Measurements from ENCODE around the gene PRKCH. TPM values are rescaled to one million over a fixed set of nuclear protein-coding genes. Genes with fewer than 3 reads are reported as not detected.

PRKCH gene
- total RNA-seq, 1 experiment from 2014 or later: 22.3 TPM

DNA sequence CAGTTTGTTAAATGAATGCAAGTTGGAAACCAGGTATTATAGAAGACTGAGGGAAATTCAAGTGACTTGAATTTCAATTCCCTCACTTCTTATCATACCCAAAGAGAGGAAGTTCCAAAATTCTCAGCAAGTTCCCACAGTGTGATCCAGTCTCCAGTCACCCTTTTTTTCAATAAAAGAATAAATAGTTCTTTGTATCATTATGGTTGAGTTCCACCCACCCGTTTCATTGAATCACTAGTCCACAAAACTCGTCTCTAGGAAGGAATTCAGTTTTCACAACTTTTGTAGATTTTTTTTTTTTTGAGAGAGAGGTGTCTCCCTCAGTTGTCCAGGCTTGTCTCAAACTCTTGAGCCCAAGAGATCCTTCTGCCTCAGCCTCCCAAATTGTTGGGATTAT lies 38.6 kb upstream of the PRKCH start:
- no peak for DNase-seq
- peaks cover 45% of the 10 kb centered on the region for H3K4me1 Mint-ChIP-seq (ENCODE audit: low read depth, unreplicated experiment)

DNA sequence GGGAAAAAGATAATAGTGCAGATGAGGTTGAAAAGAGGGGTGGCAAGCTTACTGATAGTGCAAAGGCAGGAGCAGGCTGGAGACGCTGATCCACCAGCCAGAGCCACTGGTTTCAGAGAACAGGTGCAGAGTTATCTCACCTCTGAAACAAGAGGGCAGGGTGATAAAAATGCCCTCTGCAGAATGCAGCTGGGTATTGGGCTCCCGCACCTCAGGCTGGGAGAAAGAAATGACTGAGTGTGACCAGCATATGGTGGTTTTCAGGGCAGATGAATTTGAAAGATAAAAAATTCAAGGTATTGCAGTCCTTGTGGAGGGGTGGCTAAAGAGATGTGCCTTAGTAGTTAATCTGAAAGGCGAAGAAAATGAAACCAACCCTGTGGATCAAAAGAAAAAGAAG lies 37.4 kb upstream of the PRKCH start:
- Mint-ChIP-seq H3K4me1 (ENCODE audit: low read depth, unreplicated experiment) (peaks cover 54% of the 10 kb centered on the region), H3K9me3 (ENCODE audit: low read depth, unreplicated experiment) (no peaks in the 10 kb centered on the region), H3K27me3 (ENCODE audit: unreplicated experiment) (no peaks in the 10 kb centered on the region), H3K4me3 (ENCODE audit: low read depth, unreplicated experiment) (peak overlapping the region; percentile 65), H3K27ac (ENCODE audit: unreplicated experiment) (peak overlapping the region; percentile 39), H3K36me3 (ENCODE audit: insufficient read depth, unreplicated experiment) (peaks cover 34% of the 10 kb centered on the region)
- no TSS peak for BruUV-seq (replicated peaks)
- intact Hi-C loops (cut with micrococcal nuclease; ENCODE audit: unreplicated experiment): no loop called here
- peak; percentile 10 for DNase-seq
- TF ChIP-seq, protein P1, sequence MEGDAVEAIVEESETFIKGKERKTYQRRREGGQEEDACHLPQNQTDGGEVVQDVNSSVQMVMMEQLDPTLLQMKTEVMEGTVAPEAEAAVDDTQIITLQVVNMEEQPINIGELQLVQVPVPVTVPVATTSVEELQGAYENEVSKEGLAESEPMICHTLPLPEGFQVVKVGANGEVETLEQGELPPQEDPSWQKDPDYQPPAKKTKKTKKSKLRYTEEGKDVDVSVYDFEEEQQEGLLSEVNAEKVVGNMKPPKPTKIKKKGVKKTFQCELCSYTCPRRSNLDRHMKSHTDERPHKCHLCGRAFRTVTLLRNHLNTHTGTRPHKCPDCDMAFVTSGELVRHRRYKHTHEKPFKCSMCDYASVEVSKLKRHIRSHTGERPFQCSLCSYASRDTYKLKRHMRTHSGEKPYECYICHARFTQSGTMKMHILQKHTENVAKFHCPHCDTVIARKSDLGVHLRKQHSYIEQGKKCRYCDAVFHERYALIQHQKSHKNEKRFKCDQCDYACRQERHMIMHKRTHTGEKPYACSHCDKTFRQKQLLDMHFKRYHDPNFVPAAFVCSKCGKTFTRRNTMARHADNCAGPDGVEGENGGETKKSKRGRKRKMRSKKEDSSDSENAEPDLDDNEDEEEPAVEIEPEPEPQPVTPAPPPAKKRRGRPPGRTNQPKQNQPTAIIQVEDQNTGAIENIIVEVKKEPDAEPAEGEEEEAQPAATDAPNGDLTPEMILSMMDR (IDR thresholded peaks at IDR 0.05; ENCODE audit: unreplicated experiment): no peak
- CTCF ChIA-PET: interaction anchor here (0.6 kb wide), 1 partner anchor 255 kb away, joined by 3 read pairs; no protein-coding TSS in a partner anchor

More for the DNA sequence above, 38.6 kb upstream of the PRKCH start:
- H3K9me3 Mint-ChIP-seq (ENCODE audit: low read depth, unreplicated experiment): no peaks in the 10 kb centered on the region
- no TSS peak for BruUV-seq (replicated peaks)
- peaks cover 32% of the 10 kb centered on the region for H3K36me3 Mint-ChIP-seq (ENCODE audit: insufficient read depth, unreplicated experiment)
- peak overlapping the region; percentile 4 for H3K4me3 Mint-ChIP-seq (ENCODE audit: low read depth, unreplicated experiment)
- H3K27ac Mint-ChIP-seq (ENCODE audit: unreplicated experiment): peak overlapping the region; percentile 55
- intact Hi-C loops (cut with micrococcal nuclease; ENCODE audit: unreplicated experiment): no loop called here
- no peaks in the 10 kb centered on the region for H3K27me3 Mint-ChIP-seq (ENCODE audit: unreplicated experiment)
- TF ChIP-seq, protein P1 (IDR thresholded peaks at IDR 0.05; ENCODE audit: unreplicated experiment): no peak
- CTCF ChIA-PET: no interaction called here

DNA sequence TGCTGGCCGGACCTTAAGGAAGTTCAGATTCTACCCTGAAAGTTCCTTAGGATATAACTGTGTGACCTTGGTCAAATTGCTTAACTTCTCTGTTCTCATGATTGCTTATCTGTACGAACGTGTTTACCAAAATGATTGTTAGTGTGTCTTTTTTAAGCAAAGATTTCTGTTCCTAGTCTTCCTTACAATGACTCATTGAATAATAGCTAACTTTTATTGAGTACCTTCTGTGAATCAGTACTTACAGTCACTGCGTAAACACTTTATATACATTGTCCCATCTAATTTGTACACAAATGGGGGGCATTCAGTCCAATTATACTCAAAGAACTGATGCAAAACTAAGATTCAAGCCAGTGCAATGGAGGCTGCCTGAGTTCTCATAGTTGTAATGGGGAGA lies 36.0 kb upstream of the PRKCH start:
- BruUV-seq (replicated peaks): no TSS peak
- H3K36me3 Mint-ChIP-seq (ENCODE audit: insufficient read depth, unreplicated experiment): peaks cover 20% of the 10 kb centered on the region
- peaks cover 54% of the 10 kb centered on the region for H3K4me1 Mint-ChIP-seq (ENCODE audit: low read depth, unreplicated experiment)
- peak overlapping the region; percentile 49 for H3K27ac Mint-ChIP-seq (ENCODE audit: unreplicated experiment)
- TF ChIP-seq, protein P1 (IDR thresholded peaks at IDR 0.05; ENCODE audit: unreplicated experiment): no peak
- H3K9me3 Mint-ChIP-seq (ENCODE audit: low read depth, unreplicated experiment): no peaks in the 10 kb centered on the region
- intact Hi-C loops (cut with micrococcal nuclease; ENCODE audit: unreplicated experiment): no loop called here
- H3K4me3 Mint-ChIP-seq (ENCODE audit: low read depth, unreplicated experiment): no peak overlapping the region
- CTCF ChIA-PET: interaction anchor here (1.0 to 1.2 kb wide), 2 partner anchors 16 to 660 kb away, joined by 3 to 4 read pairs; no protein-coding TSS in a partner anchor
- DNase-seq: no peak
- H3K27me3 Mint-ChIP-seq (ENCODE audit: unreplicated experiment): no peaks in the 10 kb centered on the region

DNA sequence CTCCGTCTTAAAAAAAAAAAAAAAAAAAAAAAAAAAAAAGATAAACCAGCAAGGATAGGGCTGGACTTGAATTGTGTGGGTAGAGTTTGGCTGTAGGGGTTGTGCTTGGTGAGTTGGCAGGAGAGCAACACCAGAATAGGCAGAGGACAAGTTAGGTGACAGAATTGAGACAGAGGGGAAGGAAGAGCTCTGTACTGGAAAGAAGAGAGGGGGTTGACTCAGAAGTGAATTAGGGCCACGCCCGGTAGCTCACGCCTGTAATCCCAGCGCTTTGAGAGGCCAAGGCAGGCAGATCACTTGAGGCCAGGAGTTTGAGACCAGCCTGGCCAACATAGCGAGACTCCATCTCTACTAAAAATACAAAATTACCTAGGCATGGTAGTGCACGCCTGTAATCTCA lies 34.2 kb upstream of the PRKCH start:
- Mint-ChIP-seq H3K27me3 (ENCODE audit: unreplicated experiment) (no peaks in the 10 kb centered on the region), H3K4me3 (ENCODE audit: low read depth, unreplicated experiment) (no peak overlapping the region), H3K9me3 (ENCODE audit: low read depth, unreplicated experiment) (no peaks in the 10 kb centered on the region), H3K4me1 (ENCODE audit: low read depth, unreplicated experiment) (peaks cover 54% of the 10 kb centered on the region), H3K36me3 (ENCODE audit: insufficient read depth, unreplicated experiment) (peaks cover 6% of the 10 kb centered on the region), H3K27ac (ENCODE audit: unreplicated experiment) (peak overlapping the region; percentile 76)
- CTCF ChIA-PET: interaction anchor here (0.7 kb wide), 1 partner anchor 9 kb away, joined by 4 read pairs; no protein-coding TSS in a partner anchor
- BruUV-seq (replicated peaks): no TSS peak
- intact Hi-C loops (cut with micrococcal nuclease; ENCODE audit: unreplicated experiment): no loop called here
- TF ChIP-seq, protein P1 (IDR thresholded peaks at IDR 0.05; ENCODE audit: unreplicated experiment): no peak
- no peak for DNase-seq
